ENCODE measurements around the gene UBE2J2. TPM values are rescaled to one million over a fixed set of nuclear protein-coding genes. Genes with fewer than 3 reads are reported as not detected.

UBE2J2 gene
- total and polyA plus RNA-seq, 2 of the 13 experiments (the other 11 are each of a cell fraction or from before 2014, with no cell fraction given) = 25.4 to 29.4 TPM

- no peak for TF ChIP-seq PAF1 (CRISPR knock-in tag; IDR thresholded peaks at IDR 0.05)
- no peak for TF ChIP-seq TAF15 (IDR thresholded peaks at IDR 0.05; ENCODE audit: low read depth, low read length, poor library complexity, severe bottlenecking)
- TF ChIP-seq, protein P1, sequence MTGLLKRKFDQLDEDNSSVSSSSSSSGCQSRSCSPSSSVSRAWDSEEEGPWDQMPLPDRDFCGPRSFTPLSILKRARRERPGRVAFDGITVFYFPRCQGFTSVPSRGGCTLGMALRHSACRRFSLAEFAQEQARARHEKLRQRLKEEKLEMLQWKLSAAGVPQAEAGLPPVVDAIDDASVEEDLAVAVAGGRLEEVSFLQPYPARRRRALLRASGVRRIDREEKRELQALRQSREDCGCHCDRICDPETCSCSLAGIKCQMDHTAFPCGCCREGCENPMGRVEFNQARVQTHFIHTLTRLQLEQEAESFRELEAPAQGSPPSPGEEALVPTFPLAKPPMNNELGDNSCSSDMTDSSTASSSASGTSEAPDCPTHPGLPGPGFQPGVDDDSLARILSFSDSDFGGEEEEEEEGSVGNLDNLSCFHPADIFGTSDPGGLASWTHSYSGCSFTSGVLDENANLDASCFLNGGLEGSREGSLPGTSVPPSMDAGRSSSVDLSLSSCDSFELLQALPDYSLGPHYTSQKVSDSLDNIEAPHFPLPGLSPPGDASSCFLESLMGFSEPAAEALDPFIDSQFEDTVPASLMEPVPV (CRISPR knock-in tag; IDR thresholded peaks at IDR 0.05) = 0 out of 2 replicates have a peak, but pooled peaks have one; percentile 49
- TF ChIP-seq TRIM22 (IDR thresholded peaks at IDR 0.05) = no peak
- no peak; the same call in 1 of the 2 replicates for TF ChIP-seq SAFB2 (CRISPR knock-in tag; IDR thresholded peaks at IDR 0.05; ENCODE audit: borderline replicate concordance, low read depth)
- TF ChIP-seq ZNF740 (CRISPR knock-in tag; IDR thresholded peaks at IDR 0.05) = no peak
- no peak for TF ChIP-seq SMARCC2 (IDR thresholded peaks at IDR 0.05)
- TF ChIP-seq ZFY (CRISPR knock-in tag; IDR thresholded peaks at IDR 0.05) = peak; percentile 50; the same call in 1 of the 2 replicates
- TF ChIP-seq ZNF557 (CRISPR knock-in tag; IDR thresholded peaks at IDR 0.05) = no peak
- no peak for TF ChIP-seq DR1 (CRISPR knock-in tag; IDR thresholded peaks at IDR 0.05)
- no peak for TF ChIP-seq CCDC6 (CRISPR knock-in tag; IDR thresholded peaks at IDR 0.05)
- no peak for TF ChIP-seq ZKSCAN1 (IDR thresholded peaks at IDR 0.05; ENCODE audit: low read length)
- TF ChIP-seq CEBPG (CRISPR knock-in tag; IDR thresholded peaks at IDR 0.05) = no peak
- TF ChIP-seq ZNF335 (CRISPR knock-in tag; IDR thresholded peaks at IDR 0.05) = no peak
- no peak for TF ChIP-seq SIX1 (CRISPR knock-in tag; IDR thresholded peaks at IDR 0.05; ENCODE audit: borderline replicate concordance)
- TF ChIP-seq YEATS4 (CRISPR knock-in tag; IDR thresholded peaks at IDR 0.05; ENCODE audit: borderline replicate concordance) = no peak
- TF ChIP-seq, protein P2, sequence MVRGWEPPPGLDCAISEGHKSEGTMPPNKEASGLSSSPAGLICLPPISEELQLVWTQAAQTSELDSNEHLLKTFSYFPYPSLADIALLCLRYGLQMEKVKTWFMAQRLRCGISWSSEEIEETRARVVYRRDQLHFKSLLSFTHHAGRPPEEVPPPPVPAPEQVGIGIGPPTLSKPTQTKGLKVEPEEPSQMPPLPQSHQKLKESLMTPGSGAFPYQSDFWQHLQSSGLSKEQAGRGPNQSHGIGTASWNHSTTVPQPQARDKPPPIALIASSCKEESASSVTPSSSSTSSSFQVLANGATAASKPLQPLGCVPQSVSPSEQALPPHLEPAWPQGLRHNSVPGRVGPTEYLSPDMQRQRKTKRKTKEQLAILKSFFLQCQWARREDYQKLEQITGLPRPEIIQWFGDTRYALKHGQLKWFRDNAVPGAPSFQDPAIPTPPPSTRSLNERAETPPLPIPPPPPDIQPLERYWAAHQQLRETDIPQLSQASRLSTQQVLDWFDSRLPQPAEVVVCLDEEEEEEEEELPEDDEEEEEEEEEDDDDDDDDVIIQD (CRISPR knock-in tag; IDR thresholded peaks at IDR 0.05; ENCODE audit: low read depth) = no peak; the same call in 1 of the 2 replicates
- TF ChIP-seq ZNF879 (CRISPR knock-in tag; IDR thresholded peaks at IDR 0.05) = 0 out of 2 replicates have a peak, but pooled peaks have one; percentile 56
- TF ChIP-seq MBD4 (IDR thresholded peaks at IDR 0.05; ENCODE audit: borderline replicate concordance, low read length) = no peak
- TF ChIP-seq, protein P3, sequence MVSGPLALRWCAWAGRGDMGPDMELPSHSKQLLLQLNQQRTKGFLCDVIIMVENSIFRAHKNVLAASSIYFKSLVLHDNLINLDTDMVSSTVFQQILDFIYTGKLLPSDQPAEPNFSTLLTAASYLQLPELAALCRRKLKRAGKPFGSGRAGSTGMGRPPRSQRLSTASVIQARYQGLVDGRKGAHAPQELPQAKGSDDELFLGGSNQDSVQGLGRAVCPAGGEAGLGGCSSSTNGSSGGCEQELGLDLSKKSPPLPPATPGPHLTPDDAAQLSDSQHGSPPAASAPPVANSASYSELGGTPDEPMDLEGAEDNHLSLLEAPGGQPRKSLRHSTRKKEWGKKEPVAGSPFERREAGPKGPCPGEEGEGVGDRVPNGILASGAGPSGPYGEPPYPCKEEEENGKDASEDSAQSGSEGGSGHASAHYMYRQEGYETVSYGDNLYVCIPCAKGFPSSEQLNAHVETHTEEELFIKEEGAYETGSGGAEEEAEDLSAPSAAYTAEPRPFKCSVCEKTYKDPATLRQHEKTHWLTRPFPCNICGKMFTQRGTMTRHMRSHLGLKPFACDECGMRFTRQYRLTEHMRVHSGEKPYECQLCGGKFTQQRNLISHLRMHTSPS (CRISPR knock-in tag; IDR thresholded peaks at IDR 0.05; ENCODE audit: low read depth) = no peak
- no peak for TF ChIP-seq NFATC3 (CRISPR knock-in tag; IDR thresholded peaks at IDR 0.05)
- no peak for TF ChIP-seq ZBTB34 (CRISPR knock-in tag; IDR thresholded peaks at IDR 0.05)
Measured at GRCh38 chr1:1304331-1305299, 31.0 kb upstream of the UBE2J2 start (continued).

Measured in HepG2 (cell line).